Measurements from ENCODE around the gene DUSP8.

DNA sequence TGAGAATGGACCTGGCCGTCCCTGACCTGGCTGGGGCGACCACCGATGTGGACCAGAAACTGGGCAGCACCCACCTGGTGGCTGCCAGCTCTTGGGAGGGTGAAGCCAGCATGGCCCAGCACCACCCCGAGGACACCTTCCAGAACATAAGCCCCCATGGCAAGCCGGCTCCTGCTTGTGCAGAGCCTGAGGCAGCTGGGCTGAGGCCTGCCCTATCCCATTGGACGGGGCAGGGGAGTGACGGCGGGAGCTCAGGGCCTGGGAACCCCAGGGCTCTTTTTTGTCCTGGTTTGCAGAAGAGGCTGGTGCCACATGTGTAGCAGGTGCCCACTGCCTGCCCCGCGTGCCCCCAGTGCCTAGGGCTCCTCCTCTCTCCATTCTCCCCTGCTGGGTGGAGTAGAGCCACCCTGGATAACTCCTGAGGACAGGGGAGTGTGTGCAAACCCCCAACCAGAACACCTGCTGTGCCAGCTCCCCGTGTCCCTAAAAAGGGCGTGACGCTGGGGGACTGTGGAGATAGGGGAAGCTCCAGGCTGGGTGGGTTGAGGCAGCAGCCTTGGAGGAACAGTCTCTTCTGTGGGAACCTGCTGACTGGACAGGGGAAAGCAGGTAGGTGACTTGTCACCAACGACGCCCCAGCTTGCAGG lies 11.9 kb downstream of the DUSP8 start:
- TF ChIP-seq, protein P1, sequence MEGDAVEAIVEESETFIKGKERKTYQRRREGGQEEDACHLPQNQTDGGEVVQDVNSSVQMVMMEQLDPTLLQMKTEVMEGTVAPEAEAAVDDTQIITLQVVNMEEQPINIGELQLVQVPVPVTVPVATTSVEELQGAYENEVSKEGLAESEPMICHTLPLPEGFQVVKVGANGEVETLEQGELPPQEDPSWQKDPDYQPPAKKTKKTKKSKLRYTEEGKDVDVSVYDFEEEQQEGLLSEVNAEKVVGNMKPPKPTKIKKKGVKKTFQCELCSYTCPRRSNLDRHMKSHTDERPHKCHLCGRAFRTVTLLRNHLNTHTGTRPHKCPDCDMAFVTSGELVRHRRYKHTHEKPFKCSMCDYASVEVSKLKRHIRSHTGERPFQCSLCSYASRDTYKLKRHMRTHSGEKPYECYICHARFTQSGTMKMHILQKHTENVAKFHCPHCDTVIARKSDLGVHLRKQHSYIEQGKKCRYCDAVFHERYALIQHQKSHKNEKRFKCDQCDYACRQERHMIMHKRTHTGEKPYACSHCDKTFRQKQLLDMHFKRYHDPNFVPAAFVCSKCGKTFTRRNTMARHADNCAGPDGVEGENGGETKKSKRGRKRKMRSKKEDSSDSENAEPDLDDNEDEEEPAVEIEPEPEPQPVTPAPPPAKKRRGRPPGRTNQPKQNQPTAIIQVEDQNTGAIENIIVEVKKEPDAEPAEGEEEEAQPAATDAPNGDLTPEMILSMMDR (IDR thresholded peaks at IDR 0.05; ENCODE audit: low read depth, low read length), result no peak
- no peak for TF ChIP-seq EZH2phosphoT487 (IDR thresholded peaks at IDR 0.05; ENCODE audit: low read depth)

Data from OCI-LY3 (cell line).